GM12875 (cell line): ENCODE data around the gene LHX4.

ENCODE experiments used
- H3K4me3 ChIP-seq: one replicate; pipeline ENCODE4 v1.5.1; 2011; ENCODE audit warnings: low read depth, low read length, control low read depth
- CTCF ChIP-seq: IDR thresholded peaks from 2 replicates; pipeline ENCODE4 v1.5.1; 2011; ENCODE audit warnings: low read depth, mild to moderate bottlenecking, control low read depth, inconsistent platforms, low read length, moderate library complexity, borderline replicate concordance; ENCODE audit not compliant: insufficient read depth

The LHX4 gene

GRCh38 chr1:180237869-180238476 lies 7.9 kb downstream of the LHX4 start:
- no peak for TF ChIP-seq CTCF
- no peak overlapping the region for H3K4me3 ChIP-seq

GRCh38 chr1:180238675-180239074 lies 8.6 kb downstream of the LHX4 start:
- no peak overlapping the region for H3K4me3 ChIP-seq

GRCh38 chr1:180239145-180240096 lies 9.4 kb downstream of the LHX4 start:
- H3K4me3 ChIP-seq = no peak overlapping the region

More at GRCh38 chr1:180238675-180239074, 8.6 kb downstream of the LHX4 start:
- no peak for TF ChIP-seq CTCF

GRCh38 chr1:180241716-180242544 lies 11.9 kb downstream of the LHX4 start:
- no peak overlapping the region for H3K4me3 ChIP-seq
- TF ChIP-seq CTCF = no peak

More at GRCh38 chr1:180239145-180240096, 9.4 kb downstream of the LHX4 start:
- TF ChIP-seq CTCF = no peak

DNA sequence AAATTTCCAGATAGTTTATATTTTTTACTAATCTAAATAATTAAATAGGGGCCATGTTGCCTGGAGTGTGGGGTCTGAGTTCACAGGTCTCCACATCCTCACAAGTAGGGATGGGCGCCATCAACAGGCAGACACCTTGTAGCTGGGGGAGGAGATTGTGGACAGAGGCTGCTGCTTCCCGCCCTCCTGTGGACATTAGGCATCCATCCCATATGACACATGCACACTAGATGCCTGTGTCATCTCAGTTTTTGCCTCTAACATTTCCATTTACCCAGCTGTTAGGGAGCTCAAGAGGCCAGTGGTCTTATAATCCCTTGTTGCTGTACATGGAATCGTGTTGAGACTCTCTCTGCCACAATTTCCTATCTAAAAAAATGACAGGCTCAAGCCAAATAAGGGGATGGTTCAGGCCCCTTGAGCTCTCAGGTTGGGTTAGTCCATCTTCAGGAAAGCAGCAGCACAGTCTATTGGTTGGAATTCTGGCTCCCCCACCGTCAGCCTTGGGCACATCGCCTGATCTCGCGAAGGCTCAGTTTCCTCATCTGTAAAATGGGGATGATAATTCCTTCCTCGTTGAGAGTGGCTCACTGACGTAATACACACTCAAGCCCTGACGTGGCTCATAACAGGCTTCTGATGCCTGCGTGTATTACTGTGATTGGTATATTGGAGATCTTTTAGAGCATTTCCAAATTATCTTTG lies 13.6 kb downstream of the LHX4 start:
- TF ChIP-seq CTCF = no peak
- no peak overlapping the region for H3K4me3 ChIP-seq

DNA sequence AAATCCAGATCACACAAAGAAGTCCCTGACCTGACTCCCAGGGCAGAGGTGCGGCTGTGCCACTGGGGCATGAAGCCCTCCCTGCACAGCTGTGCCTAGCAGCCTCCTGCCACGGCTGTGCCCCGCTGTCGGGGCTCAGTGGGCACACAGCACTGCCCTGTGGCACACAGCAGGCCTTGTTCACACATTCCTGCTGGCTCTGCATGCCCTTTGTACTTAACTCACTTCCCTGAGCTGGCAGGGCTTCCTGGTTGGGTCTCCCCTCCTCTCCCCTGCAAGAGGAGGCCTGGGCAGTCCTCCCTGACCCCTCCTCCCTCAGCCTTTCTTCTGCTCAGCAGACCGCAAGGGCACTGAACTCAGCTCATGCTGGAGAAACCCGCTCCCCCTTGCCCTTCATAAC lies 14.8 kb downstream of the LHX4 start:
- no peak for TF ChIP-seq CTCF
- no peak overlapping the region for H3K4me3 ChIP-seq
